Left hindlimb (tissue), 1 donor: ENCODE measurements around the gene NEDD4L.

Experiments used
- DNase-seq: peaks from one replicate; pipeline ENCODE4 v3.0.0-alpha.2; 2018

The NEDD4L gene

GRCh38 chr18:58391231-58391825 is 347.3 kb downstream of the NEDD4L start:
- DNase-seq = no peak

GRCh38 chr18:58391932-58392323 is 347.9 kb downstream of the NEDD4L start:
- DNase-seq = no peak

GRCh38 chr18:58392324-58393000 is 348.4 kb downstream of the NEDD4L start:
- DNase-seq = peak; percentile 77

GRCh38 chr18:58393295-58393694 is 349.3 kb downstream of the NEDD4L start:
- no peak for DNase-seq

GRCh38 chr18:58394046-58394445 is 350.0 kb downstream of the NEDD4L start:
- DNase-seq = no peak

GRCh38 chr18:58394602-58395425 is 350.8 kb downstream of the NEDD4L start:
- DNase-seq = no peak

GRCh38 chr18:58396144-58396543 is 352.1 kb downstream of the NEDD4L start:
- no peak for DNase-seq

GRCh38 chr18:58396966-58397365 is 352.9 kb downstream of the NEDD4L start:
- DNase-seq = no peak

GRCh38 chr18:58397385-58398132 is 353.5 kb downstream of the NEDD4L start:
- no peak for DNase-seq

- no peak for DNase-seq
Observed at GRCh38 chr18:58398648-58399398, 354.8 kb downstream of the NEDD4L start.

- no peak for DNase-seq
Observed at GRCh38 chr18:58400331-58400870, 356.4 kb downstream of the NEDD4L start.

- no peak for DNase-seq
Observed at GRCh38 chr18:58401191-58401590, 357.2 kb downstream of the NEDD4L start.

- DNase-seq = peak; percentile 69
Observed at GRCh38 chr18:58402247-58402646, 358.2 kb downstream of the NEDD4L start.

GRCh38 chr18:58402951-58403702 is 359.1 kb downstream of the NEDD4L start:
- DNase-seq = no peak

GRCh38 chr18:58403799-58404455 is 359.9 kb downstream of the NEDD4L start:
- no peak for DNase-seq

- no peak for DNase-seq
Observed at GRCh38 chr18:58405107-58405898, 361.3 kb downstream of the NEDD4L start.

- DNase-seq = no peak
Observed at GRCh38 chr18:58407263-58407648, 363.2 kb downstream of the NEDD4L start.

- DNase-seq = no peak
Observed at GRCh38 chr18:58407649-58408407, 363.8 kb downstream of the NEDD4L start.

- DNase-seq = no peak
Observed at GRCh38 chr18:58408665-58409064, 364.6 kb downstream of the NEDD4L start.
